HEK293 (cell line): ENCODE results near the gene VARS1.
A peak's percentile ranks its signal among the peaks of the same experiment; 100 is the strongest.

Experiments used
- CTCF ChIA-PET: fragments of 350-600 bp; formaldehyde crosslinking; extraction: SDS; loops from one replicate; lab custom pipeline; 2021; ENCODE audit warnings: antibody characterized with exemption; lab: Yijun Ruan, JAX
- POLR2A ChIA-PET: fragments of 300-600 bp; formaldehyde crosslinking; extraction: SDS; loops from one replicate; lab custom pipeline; 2020; ENCODE audit warnings: antibody characterized with exemption, inconsistent platforms; lab: Yijun Ruan, JAX
- H3K27ac ChIP-seq: fragments of 200-500 bp; sonication (Bioruptor generic); 2 replicates; pipeline ENCODE4 v1.5.1; 2014; ENCODE audit warnings: low read depth, low read length, control low read depth, inconsistent platforms; ENCODE audit errors: extremely low read depth
- H3K36me3 ChIP-seq, 2 experiments: fragments of 200-500 bp in 1 of 2; sonication (Bioruptor generic) in 1 of 2; 1 replicate in 1 of 2; 2 replicates in 1 of 2; pipeline ENCODE4 v1.5.1; 2014 to 2017; ENCODE audit warnings: inconsistent platforms in 2 of 2, low read length in 2 of 2; ENCODE audit not compliant: control insufficient read depth in 2 of 2, insufficient read depth in 1 of 2
- H3K4me1 ChIP-seq: fragments of 200-500 bp; sonication (Bioruptor generic); 2 replicates; pipeline ENCODE4 v1.5.1; 2014; ENCODE audit warnings: mild to moderate bottlenecking, low read length, inconsistent platforms; ENCODE audit not compliant: control insufficient read depth, insufficient read depth
- H3K4me3 ChIP-seq: 2 replicates; pipeline ENCODE4 v1.5.1; 2011; ENCODE audit warnings: low read depth, mild to moderate bottlenecking, control low read depth, low read length, moderate library complexity
- H3K9me3 ChIP-seq: fragments of 200-500 bp; sonication (Bioruptor generic); 2 replicates; pipeline ENCODE4 v1.5.1; 2014; ENCODE audit warnings: low read depth, low read length, inconsistent platforms; ENCODE audit not compliant: control insufficient read depth, insufficient read depth
- GFI1B ChIP-seq: fragments of 450-650 bp; formaldehyde crosslinking; IDR thresholded peaks from 2 replicates; pipeline ENCODE4 v1.5.1; 2016; ENCODE audit warnings: missing biosample characterization, missing genetic modification characterization
- GLI2 ChIP-seq: fragments of 450-650 bp; formaldehyde crosslinking; IDR thresholded peaks from 2 replicates; pipeline ENCODE4; 2017; ENCODE audit warnings: missing biosample characterization, missing genetic modification characterization, low read depth, borderline replicate concordance
- HOXC10 ChIP-seq: sonication (generic); formaldehyde crosslinking; IDR thresholded peaks from 2 replicates; pipeline ENCODE4 v1.8.1; 2023; ENCODE audit warnings: mild to moderate bottlenecking, missing genetic modification reagents
- MZF1 ChIP-seq: fragments of 450-650 bp; formaldehyde crosslinking; IDR thresholded peaks from 2 replicates; pipeline ENCODE4 v1.5.1; 2017; ENCODE audit warnings: missing biosample characterization, missing genetic modification characterization, borderline replicate concordance
- OVOL3 ChIP-seq: fragments of 450-650 bp; formaldehyde crosslinking; IDR thresholded peaks from 2 replicates; pipeline ENCODE4 v1.5.1; 2016; ENCODE audit warnings: missing biosample characterization, missing genetic modification characterization
- PRDM6 ChIP-seq: fragments of 450-650 bp; formaldehyde crosslinking; IDR thresholded peaks from 2 replicates; pipeline ENCODE4 v1.5.1; 2017; ENCODE audit warnings: missing biosample characterization, missing genetic modification characterization
- REST ChIP-seq: fragments of 450-650 bp; formaldehyde crosslinking; IDR thresholded peaks from 2 replicates; pipeline ENCODE4 v1.5.1; 2016; ENCODE audit warnings: missing biosample characterization, missing genetic modification characterization
- ZBTB11 ChIP-seq: fragments of 450-650 bp; formaldehyde crosslinking; conservative IDR thresholded peaks from 2 replicates; pipeline ENCODE4 v1.5.1; 2016; ENCODE audit warnings: low read depth, missing biosample characterization, missing genetic modification characterization
- ZNF121 ChIP-seq: fragments of 450-650 bp; formaldehyde crosslinking; IDR thresholded peaks from 2 replicates; pipeline ENCODE4 v1.5.1; 2016; ENCODE audit warnings: missing biosample characterization, missing genetic modification characterization
- ZNF280D ChIP-seq: fragments of 450-650 bp; formaldehyde crosslinking; IDR thresholded peaks from 2 replicates; pipeline ENCODE4 v1.5.1; 2016; ENCODE audit warnings: missing biosample characterization, missing genetic modification characterization
- ZNF366 ChIP-seq: fragments of 450-650 bp; formaldehyde crosslinking; conservative IDR thresholded peaks from 2 replicates; pipeline ENCODE4 v1.5.1; 2016; ENCODE audit warnings: missing biosample characterization, missing genetic modification characterization
- ZNF391 ChIP-seq: fragments of 450-650 bp; formaldehyde crosslinking; IDR thresholded peaks from 2 replicates; pipeline ENCODE4 v1.5.1; 2016; ENCODE audit warnings: low read depth, missing biosample characterization, missing genetic modification characterization, borderline replicate concordance
- ZNF549 ChIP-seq: fragments of 450-650 bp; IDR thresholded peaks from 2 replicates; pipeline ENCODE4 v1.5.1; 2018; ENCODE audit warnings: missing biosample characterization, missing genetic modification characterization, mild to moderate bottlenecking, inconsistent platforms, moderate library complexity
- ZNF555 ChIP-seq: fragments of 450-650 bp; formaldehyde crosslinking; conservative IDR thresholded peaks from 2 replicates; pipeline ENCODE4 v1.5.1; 2017; ENCODE audit warnings: missing biosample characterization, mild to moderate bottlenecking, missing genetic modification characterization, inconsistent platforms
- ZNF558 ChIP-seq: fragments of 450-650 bp; formaldehyde crosslinking; IDR thresholded peaks from 2 replicates; pipeline ENCODE4 v1.5.1; 2016; ENCODE audit warnings: missing biosample characterization, missing genetic modification characterization
- ZNF561 ChIP-seq: fragments of 450-650 bp; IDR thresholded peaks from 2 replicates; pipeline ENCODE4 v1.5.1; 2018; ENCODE audit warnings: missing biosample characterization, missing genetic modification characterization, borderline replicate concordance
- ZNF580 ChIP-seq: fragments of 450-650 bp; formaldehyde crosslinking; IDR thresholded peaks from 2 replicates; pipeline ENCODE4 v1.5.1; 2016; ENCODE audit warnings: missing biosample characterization, missing genetic modification characterization
- ZNF600 ChIP-seq: fragments of 450-650 bp; formaldehyde crosslinking; IDR thresholded peaks from 2 replicates; pipeline ENCODE4 v1.5.1; 2016; ENCODE audit warnings: missing biosample characterization, missing genetic modification characterization
- ZNF670 ChIP-seq: fragments of 450-650 bp; formaldehyde crosslinking; IDR thresholded peaks from 2 replicates; pipeline ENCODE4 v1.5.1; 2016; ENCODE audit warnings: missing biosample characterization, missing genetic modification characterization, low read depth
- ZNF776 ChIP-seq: fragments of 450-650 bp; formaldehyde crosslinking; IDR thresholded peaks from 2 replicates; pipeline ENCODE4 v1.5.0; 2017; ENCODE audit warnings: missing biosample characterization, missing genetic modification characterization, borderline replicate concordance
- ZSCAN23 ChIP-seq: fragments of 450-650 bp; formaldehyde crosslinking; IDR thresholded peaks from 2 replicates; pipeline ENCODE4 v1.5.1; 2016; ENCODE audit warnings: missing biosample characterization, missing genetic modification characterization

The VARS1 gene

GRCh38 chr6:31827286-31828079 is 31.9 kb upstream of the VARS1 start, which contains the start of gene HSPA1B:
Gene HSPA1B, plus strand, starts transcription at chr6:31827738. Its CDS starts 213 bp downstream, at chr6:31827951.
- H3K4me1 ChIP-seq = no peaks in the 10 kb centered on the region
- H3K36me3 ChIP-seq = peaks cover 0 to 24% of the 10 kb centered on the region in 2 experiments; a peak in 2 of 3 replicates
- ChIA-PET POLR2A (interaction anchor here (0.6 to 4.5 kb wide), 99 partner anchors 9 to 1723 kb away, joined by 3 to 206 read pairs (median 5); partner anchors contain the start of genes ABHD16A, APOM, ATF6B and ATP6V1G2), CTCF (interaction anchor here (0.5 to 1.7 kb wide), 11 partner anchors 8 to 281 kb away, joined by 3 to 5 read pairs (median 4); partner anchors contain the start of genes ATP6V1G2, CLIC1 and LSM2)
- peak within 1 kb of the TSS; percentile 65 for H3K4me3 ChIP-seq
- H3K27ac ChIP-seq = peak within 1 kb of the TSS; percentile 69
- no peaks in the 10 kb centered on the region for H3K9me3 ChIP-seq
- TF ChIP-seq ZNF776 (tag by site-specific recombination) (no peak), ZNF558 (tag by site-specific recombination) (no peak), ZNF580 (no peak), ZNF561 (peak; percentile 69), ZBTB11 (tag by site-specific recombination) (peak; percentile 50; the same call in 1 of the 2 replicates), HOXC10 (CRISPR knock-in tag) (no peak), ZNF549 (tag by site-specific recombination) (no peak), ZNF121 (peak; percentile 74; the same call in 1 of the 2 replicates), REST (tag by site-specific recombination) (peak; percentile 58; the same call in 1 of the 2 replicates), PRDM6 (tag by site-specific recombination) (no peak), ZNF670 (tag by site-specific recombination) (no peak), ZNF600 (tag by site-specific recombination) (peak; percentile 77), ZNF391 (peak; percentile 93), GLI2 (tag by site-specific recombination) (no peak), ZNF555 (tag by site-specific recombination) (no peak), GFI1B (tag by site-specific recombination) (no peak), ZNF366 (tag by site-specific recombination) (peak; percentile 91), MZF1 (tag by site-specific recombination) (no peak), ZSCAN23 (tag by site-specific recombination) (no peak), ZNF280D (no peak), OVOL3 (tag by site-specific recombination) (no peak; the same call in 1 of the 2 replicates)
